ENCODE results near the gene EIF2AK3.
"Not testable (repeated sequence)": the region's sequence is repeated elsewhere in the genome, so short reads cannot be mapped to it uniquely, and the experiment has no call there.

The EIF2AK3 gene

DNA sequence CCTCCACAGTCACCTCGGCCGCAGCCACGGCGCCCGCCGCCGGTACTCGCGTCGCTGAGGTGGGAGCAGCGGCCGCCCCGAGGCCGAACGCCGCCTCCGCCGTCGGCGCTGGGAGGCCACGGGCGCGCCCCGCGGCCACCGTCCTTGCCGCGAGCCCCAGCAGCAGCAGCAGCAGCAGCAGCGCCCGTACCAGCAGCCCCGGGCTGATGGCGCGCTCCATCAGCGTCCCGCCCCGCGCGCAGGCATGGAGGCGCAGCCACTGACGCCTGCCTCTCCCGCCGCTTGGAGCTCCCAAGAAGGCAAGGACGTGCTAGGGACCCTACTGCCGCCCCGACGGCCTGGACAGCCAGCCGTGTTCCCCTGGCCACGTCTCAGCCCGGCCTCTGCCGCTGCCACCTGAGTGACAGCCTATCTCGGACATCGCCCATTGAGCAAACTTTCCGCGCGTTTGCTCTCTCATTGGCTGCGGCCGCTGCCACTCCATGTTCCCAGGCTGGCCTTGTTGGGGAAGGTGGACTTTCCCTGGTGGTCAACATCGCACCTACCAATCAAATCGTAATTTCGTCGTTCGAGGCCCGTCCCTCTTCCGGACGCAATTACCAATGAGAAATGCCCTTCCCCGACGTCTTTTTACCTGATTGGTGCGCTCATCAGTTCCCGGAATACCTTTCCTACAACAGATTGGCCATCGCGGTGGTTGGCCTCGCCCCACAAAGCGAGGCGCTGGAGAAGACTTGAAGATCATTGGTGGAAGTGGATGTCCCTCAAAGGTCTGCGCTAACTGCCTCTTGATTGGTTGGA, at the start of gene EIF2AK3:
Gene EIF2AK3, minus strand, starts transcription at position 410 of the 801 bp plus-strand sequence. Its CDS starts 190 bp downstream, at position 220.
- peak; percentile 92 to 99 (median 96) for DNase-seq

DNA sequence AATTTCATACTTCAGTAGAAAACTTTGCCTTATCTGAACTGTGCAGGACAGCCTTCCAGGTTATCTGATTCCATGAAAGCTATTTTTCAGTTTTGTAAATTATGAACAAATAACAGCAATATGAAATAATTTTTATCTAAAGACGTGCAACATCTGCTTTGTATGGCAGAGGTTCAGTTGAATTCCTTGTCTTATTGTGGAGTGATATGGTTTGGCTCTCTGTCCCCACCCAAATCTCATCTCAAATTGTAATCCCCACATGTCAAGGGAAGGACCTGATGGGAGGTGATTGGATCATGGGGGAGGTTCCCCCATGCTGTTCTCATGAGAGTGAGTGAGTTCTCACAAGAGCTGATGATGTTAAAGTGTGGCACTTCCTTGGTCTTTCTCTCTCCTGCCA, 46.1 kb upstream of the EIF2AK3 start:
- DNase-seq, result no peak

DNA sequence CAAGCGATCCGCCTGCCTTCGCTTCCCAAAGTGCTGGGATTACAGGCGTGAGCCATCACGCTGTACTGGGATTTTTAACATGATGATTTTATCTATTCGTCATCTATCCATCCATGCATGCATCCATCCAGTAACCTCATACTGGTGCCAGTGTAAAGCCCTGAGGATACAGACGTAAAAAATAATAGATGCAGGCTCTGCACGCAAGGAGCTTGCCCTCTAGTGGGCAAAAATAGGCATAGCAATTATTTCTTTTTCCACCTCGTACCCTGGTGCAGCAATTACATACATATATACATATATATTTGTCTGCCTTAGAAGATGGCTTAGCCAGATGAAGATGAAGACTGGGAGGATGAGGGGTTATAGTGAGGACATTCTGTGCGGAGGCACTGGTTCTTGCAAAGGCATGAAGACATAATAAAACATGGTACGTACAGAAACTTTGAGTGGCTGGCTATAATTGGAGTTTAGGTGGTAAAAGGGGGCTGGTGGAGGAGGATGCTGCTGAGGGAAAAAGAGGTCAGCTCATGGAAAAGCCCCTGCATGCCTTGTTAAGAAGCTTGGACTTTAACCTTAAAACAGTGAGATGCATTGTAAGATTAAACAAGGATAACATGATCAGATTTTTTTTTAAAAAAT, 44.6 kb upstream of the EIF2AK3 start:
- DNase-seq, result peak in 2 of 6 experiments; percentile 34 to 50

DNA sequence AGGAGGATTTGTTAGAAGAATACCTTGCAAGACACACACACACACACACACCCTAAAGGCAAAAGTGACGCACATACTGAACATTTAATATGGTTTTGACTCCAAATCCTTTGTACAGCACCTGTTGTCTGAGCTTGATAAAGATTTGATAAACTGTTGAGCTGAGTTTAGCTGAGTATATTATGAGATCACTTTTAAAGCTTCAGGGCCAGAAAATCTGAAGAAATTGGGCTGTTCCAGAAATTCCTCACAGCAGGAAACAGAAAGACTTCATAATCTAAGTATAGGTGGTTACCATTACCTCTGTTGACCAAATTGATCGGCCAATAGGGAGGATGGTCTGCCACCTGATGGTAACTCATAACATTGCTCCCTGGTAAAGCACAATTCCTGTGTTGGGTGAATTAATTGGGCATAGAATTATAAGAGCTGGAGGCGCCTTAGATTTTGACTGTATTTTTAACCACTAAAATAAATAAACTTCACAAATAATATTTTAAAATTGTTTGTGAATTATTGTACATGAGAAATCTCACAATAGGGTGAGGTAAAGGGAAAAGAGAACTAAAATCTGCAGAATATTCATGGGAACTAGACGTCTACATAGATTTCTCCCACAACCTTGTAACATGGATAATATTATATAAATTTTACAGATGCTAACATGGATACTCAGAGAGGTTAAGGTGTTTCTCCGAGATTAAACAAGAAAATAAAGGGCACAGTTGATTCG, 42.4 kb upstream of the EIF2AK3 start:
- DNase-seq, result peak in 1 of 6 experiments; percentile 5

DNA sequence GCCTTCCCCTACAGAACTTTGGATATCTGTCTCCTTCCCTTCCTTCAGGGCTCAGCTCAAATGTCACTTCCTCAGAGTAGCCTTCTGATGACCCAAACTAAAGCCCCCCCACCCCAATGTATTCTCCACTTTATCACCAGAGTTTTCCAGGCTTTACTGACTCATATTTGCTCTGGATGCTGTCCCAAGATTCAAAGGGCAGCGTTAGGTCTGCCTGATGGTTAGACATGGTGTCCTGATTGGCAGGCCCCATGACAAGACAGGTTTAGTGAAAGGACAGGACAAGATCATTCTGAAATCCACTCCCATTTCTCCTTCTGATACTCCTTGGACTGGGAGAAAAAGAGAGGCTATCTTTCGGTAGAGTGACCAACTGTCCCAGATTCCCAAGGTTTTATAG, 41.6 kb upstream of the EIF2AK3 start:
- no peak for DNase-seq

DNA sequence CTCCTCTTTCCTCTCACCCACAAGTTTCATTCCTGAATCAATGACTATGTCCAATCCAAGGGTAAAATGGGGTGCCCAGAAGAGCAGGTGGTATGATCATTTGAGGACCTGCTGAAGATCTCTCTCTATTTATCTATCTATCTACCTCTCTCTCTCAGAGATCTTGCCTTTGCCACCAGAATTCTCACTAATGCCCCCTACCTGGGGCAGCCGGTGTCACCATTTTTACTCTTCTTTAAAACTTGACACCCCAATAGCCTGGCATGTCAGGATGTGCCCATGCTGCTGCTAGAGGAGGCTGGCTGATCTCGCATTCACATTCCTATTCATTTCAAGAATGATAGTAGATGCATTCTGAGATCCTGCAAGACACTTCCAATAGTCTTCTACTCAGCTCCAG, 40.0 kb upstream of the EIF2AK3 start:
- DNase-seq, result no peak

DNA sequence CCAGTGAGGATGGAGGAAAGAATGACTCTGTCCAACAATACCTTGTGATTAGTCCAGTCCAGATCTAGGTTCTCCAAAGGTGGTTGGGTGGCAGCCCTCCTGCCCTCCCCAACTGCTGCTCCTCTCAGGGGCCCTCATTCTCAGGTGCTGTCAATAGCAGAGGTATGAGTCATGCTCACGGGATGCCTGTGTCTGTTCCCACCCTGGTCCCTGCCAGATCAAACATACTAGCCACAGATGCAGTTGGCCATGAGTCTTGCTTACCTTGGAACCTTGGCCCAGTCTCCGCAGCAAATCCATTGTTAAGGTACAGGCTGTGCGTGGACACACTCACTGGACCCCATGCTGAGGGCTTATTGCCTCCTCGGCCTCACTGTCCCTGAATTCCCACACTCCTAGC, 39.3 kb upstream of the EIF2AK3 start:
- no peak for DNase-seq

DNA sequence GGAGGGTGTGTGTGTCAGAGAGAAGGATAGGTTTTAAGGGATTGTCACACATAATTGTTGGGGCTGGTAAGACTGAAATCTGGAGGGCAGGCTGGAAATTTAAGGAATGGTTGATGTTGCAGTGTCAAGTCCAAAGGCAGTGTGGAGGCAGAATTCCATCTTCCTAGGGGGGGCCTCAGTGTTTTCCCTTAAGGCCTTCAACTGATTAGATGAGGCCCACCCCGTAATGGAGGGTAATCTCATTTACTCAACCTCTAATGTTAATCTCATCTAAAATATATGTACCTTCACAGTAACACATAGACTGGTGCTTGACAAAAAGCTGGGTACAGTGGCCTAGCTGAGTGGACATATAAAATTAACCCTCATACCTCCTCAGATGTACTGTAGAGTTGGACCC, 33.4 kb upstream of the EIF2AK3 start:
- no peak for DNase-seq

DNA sequence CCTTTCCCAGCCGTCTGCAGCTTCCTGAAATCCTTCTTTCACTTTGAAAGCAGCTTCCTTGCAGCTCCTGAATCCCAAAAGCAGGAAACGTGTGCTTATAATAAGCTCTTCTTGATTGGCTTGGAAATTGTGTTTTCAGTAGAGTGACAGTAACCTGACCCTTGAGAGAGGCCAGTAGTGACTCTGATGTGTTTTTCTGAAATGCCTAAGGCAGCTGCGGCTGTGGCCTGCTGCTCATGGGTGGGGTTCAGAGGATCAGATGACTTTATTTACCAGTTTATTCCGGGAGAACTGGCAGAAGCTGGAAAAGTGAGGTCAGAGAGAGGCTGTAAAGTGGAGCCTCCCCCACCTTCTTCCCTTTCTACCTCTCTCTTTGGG, 32.3 kb upstream of the EIF2AK3 start:
- DNase-seq, result no peak

DNA sequence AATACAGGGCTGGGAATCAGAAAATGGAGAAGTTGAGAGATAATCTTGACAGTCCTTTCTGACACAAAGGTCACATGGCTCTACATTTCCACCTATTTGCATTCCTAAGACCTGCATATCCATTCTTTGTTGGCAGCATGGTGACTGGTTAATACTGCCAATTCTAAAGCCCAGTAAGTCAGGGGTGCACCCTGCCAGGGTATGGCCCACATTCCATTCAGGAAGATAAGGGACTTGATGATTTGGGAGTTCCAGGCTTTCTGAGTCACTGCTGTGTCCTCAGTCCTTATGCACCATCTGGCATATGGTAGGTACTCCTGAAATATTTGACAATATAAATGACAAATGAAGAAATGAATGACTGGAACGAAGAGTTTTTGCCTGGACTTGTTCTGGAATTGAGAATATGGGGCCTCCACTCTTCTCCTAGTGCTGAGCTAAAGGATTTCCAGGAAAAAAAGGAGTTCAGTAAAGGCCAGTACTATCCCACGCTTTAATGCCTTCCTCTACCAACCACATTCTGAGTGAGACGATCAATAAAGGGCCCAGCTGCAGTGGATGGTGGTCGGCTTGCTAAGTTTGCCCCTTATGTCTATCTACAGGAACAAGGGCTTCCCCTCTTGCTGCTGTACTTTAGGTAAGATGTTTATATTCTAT, 31.7 kb upstream of the EIF2AK3 start:
- DNase-seq, result no peak

DNA sequence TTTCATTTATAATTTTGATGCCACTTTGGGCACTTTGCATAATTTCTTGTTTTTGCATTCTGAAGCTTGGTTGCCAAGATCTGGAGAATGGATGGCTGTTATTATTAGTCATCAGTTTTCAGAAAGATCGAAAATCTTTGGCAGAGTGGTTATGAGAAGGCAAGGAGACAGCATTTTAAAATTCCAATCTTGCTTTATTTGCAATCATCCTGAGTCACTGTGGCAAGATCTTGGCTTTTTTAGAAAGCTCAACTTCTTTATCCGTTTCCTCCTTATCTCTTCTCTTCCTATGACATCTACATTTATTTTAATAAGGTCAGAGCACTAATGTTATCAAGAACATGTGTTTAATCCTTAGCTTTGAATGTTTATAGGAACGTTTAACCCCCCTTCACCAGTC, 31.1 kb upstream of the EIF2AK3 start:
- no peak for DNase-seq

DNA sequence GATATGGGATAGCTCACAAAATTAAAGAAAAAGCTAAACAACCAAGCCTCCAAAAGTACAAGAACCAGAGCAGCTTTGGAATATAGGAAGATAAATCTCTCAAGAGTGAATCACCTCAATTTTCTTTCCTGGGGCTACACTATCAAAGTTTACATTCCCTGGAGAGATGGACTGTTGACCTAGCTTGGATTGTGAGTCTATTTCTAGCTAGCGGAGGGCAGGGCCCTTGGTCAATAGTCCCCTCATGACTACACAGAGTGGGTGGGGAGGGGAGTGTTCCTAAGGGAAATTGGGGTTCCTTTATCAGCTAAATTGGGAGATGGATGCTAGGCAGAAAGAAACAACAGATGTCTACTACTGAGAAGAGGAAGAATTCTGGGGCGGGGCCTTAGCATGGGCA, 29.9 kb upstream of the EIF2AK3 start:
- no peak for DNase-seq

DNA sequence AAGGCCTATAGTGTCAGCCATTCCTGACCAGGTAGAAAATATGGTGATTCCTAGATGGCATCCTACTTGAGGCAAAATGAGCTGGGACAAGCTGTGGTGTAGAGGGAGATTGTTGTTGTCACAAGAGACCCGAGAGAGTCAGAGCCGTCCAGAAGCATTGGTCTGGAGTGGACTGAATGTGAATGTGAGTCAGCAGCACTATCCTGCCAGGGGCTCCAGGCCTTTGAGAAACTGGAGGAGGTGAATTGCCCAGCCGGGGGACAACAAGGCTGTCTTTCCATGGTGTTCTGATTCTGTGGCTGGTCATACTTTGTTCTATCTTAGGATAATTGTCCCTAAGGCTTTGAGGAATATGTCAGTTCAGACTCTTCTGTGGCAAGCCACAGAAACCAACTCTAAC, 29.4 kb upstream of the EIF2AK3 start:
- no peak for DNase-seq

DNA sequence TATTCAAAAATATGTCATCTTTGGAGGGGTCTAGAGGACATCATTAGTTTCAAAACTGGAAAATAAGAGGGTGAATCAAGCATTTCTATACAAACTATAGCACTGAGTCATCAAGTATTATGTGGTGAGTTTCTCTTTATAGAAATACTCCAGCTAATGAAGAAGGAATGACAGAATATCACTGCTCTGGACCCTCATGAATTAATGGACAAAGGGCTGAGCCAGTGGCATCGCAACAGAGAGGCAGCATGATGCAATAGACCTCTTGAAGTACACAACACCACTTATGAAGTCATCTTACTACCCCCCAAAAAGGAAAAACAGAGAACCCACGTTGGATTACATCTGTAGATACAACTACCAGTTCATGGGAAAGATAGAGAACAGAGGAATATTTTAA, 27.4 kb upstream of the EIF2AK3 start:
- DNase-seq, result no peak

DNA sequence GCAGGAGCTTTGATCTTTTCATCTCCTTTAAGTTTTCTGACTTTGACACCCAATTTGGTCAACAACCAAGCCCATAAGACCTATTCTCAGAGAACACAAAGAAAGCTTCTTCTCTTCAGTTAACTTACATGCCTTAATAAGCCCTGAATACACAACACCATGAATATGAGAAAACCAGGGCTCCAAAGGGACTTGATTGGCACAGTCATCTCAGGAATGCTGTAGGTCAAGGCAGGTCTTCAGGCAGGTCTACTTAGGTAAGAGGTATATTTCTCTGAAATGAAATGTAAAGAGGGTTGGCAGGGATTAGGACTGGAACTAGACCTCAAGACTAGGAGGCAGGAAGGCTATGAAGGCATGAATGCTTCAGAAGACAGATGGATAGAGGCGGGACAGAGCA, 24.4 kb upstream of the EIF2AK3 start:
- DNase-seq, result no peak

DNA sequence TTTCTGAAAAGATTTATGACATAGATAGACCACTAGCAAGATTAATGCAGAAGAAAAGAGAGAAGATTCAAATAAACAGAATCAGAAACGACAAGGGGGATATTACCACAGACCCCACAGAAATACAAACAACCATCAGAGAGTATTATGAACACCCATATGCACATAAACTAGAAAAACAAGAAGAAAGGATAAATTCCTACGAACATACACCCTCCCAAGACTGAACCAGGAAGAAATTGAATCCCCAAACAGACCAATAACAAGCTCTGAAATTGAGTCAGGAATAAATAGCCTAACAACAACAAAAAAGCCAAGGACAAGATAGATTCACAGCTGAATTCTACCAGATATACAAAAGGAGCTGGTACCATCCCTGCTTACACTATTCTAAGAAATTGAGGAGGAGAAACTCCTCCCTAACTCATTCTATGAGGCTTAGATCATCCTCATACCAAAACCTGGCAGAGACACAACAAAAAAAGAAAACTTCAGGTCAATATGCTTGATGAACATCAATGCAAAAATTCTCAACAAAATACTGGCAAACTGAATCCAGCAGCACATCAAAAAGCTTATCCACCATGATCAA, 18.1 kb upstream of the EIF2AK3 start:
- DNase-seq, result not testable (repeated sequence)

DNA sequence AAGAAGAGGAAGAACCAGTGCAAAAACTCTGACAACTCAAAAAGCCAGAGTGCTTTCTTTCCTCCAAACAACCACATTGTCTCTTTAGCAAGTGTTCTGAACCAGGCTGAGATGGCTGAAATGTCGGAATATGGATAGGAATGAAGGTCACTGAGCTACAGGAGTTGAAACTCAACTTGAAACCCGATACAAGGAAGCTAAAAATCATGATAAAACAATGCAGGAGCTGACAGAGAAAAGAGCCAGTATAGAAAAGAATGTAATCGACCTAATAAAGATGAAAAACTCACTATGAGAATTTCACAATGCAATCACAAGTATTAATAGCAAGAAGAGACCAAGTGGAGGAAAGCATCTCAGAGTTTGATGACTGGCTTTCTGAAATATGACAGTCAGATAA, 15.0 kb upstream of the EIF2AK3 start:
- no peak for DNase-seq

DNA sequence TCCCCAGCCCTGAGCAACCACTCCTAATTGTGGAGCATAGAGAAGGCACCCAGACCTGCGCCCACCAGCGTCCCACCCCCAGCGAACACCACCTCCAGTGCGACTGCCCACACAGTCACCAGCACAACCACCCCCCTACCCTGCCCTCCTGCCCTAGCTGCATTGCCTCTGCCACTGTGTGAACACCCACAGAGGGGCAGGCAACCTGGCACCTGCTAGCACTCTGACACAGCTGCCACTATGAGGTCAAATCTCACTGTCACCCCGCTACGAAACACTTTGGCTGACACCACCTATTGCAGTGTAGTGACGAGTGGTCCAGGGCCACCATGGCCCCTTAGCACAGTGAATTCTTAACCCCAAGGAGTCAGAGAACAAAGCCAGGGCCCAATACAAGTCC, 14.1 kb upstream of the EIF2AK3 start:
- no peak for DNase-seq

DNA sequence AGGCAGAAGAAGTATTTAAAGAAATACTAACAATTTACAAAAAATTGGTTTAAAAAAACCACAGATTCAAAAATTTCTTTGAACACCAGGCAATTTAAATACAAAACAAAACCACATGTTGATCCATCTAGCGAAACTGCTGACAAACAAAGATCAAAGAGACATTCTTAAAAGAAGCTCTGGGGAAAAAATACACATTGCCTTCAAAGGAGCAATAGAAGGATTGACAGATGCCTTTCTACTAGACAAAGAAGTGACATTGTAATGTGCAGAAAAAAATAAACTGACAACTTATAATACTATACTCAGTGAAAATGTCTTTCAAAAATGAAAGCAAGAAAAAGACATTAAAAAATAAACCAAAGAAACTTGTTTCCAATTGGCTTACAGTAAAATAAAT, 12.6 kb upstream of the EIF2AK3 start:
- DNase-seq, result no peak

DNA sequence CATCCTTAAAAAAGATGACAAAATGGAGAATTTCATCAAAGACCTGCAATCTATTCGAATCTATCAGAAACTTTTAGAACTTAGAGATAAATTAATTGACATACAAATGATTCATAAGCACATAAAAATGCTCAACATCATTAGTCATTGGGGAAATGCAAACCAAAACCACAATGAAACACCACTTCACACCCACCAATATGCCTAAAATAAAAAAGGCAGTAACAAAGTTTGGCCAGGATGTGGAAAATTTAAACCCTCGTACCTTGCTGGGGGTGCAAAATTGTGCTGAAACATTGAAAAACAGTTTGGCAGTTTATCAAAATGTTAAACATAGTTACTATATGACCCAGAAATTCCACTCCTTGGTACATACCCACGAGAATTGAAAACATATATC, 11.5 kb upstream of the EIF2AK3 start:
- no peak for DNase-seq

DNA sequence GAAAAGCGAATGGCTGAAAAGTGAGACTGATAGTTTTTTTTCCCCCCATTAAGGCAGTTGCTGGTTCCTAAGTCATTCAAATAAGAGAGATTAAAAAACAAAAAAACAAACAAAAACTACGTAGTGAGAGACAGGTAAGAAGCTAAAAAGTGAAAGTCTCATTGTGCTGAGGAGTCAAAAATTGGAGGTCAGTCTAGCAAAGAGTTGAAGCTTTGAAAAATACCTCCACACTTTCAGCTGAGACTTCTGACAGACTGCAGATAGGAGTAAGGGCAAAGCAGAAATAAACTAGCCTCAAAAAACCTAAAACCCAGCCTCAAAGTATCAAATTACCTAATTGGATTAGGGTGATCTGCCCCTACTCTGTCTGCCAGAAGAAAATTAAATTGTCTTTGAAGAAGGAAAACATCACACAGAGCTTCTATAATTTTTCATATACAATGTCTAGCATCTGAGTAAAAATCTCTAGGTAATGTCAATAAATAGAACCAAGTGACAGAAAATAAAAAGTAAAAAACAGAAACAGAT, 10.9 kb upstream of the EIF2AK3 start:
- DNase-seq, result no peak

DNA sequence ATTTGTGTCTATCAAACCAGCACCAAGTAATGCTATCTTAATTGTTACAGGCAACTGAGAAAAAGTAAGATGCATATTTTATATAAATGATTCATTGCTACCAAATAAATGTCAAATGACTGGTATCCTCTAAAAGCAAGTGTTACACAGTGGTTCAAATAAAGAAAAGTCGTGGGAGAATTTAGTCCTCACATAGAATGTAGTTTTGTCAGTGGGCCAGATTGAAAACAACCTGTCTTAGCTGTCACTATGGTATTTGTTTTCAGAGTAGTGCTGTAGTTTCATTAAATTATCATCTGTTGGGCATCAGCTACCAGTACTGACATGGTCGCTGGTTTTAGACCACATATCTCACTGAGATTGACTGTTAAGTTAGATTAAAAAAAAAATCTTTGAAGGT, 10.2 kb upstream of the EIF2AK3 start:
- DNase-seq, result no peak

DNA sequence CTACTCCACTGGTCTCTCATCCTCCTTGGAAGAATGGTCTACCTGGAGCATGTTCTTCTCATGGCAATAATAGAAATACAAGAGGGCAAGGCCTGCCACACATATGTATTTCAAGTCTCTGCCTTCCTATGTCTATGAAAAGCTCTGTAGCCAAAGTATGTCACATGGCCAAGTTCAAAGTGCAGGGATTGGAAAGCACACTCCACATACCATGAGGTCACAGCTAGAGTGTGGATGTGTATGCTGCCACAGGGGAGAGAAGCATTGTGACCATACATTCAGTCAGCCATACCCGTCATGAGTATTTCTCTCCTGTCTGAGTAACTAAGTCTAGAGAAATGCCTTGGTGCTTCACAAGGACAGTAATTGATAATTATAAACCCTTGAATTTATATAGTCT, 8.8 kb upstream of the EIF2AK3 start:
- DNase-seq, result no peak

Measured in stimulated activated naive CD4-positive, alpha-beta T cell (primary cell).